ENCODE results near the gene C11orf86. TPM values are rescaled to one million over a fixed set of nuclear protein-coding genes. Genes with fewer than 3 reads are reported as not detected.

The C11orf86 gene
- total RNA-seq, 1 experiment from 2014 or later, result 0.25 TPM

GRCh38 chr11:66953081-66953833 lies 21.8 kb upstream of the C11orf86 start:
- POLR2A ChIA-PET, result no interaction called here

More at GRCh38 chr11:66953081-66953833, 21.8 kb upstream of the C11orf86 start:
- H3K27me3 ChIP-seq (ENCODE audit: insufficient read depth, low read length), result no peaks in the 10 kb centered on the region
- H4K20me1 ChIP-seq (ENCODE audit: insufficient read depth), result no peaks in the 10 kb centered on the region
- peaks cover 42 to 48% of the 10 kb centered on the region in 2 experiments for H3K4me1 ChIP-seq (ENCODE audit: control insufficient read depth in 1 of 2, insufficient read depth in 2 of 2, low read length in 2 of 2)
- intact Hi-C loops (cut with micrococcal nuclease), result loop anchor here (10.0 kb wide), 1 partner anchor 68 kb away; no protein-coding TSS in a partner anchor
- no peaks in the 10 kb centered on the region for H3K79me2 ChIP-seq (ENCODE audit: insufficient read depth, low read length)
- no peaks in the 10 kb centered on the region for H3K9me3 ChIP-seq (ENCODE audit: control insufficient read depth in 1 of 2, insufficient read depth in 1 of 2, low read depth in 1 of 2, low read length in 2 of 2)
- no peak overlapping the region for H3K4me3 ChIP-seq (replicated peaks in 1 of 2; ENCODE audit: low read depth in 1 of 2, low read length in 2 of 2)
- ATAC-seq, result no peak
- no peak overlapping the region for H2AFZ ChIP-seq (ENCODE audit: low read depth, low read length, poor library complexity, severe bottlenecking)
- BruUV-seq (replicated peaks), result no TSS peak
- no peak for DNase-seq (ENCODE audit: low read depth, low spot score)
- TF ChIP-seq CTCF (IDR thresholded peaks at IDR 0.05 in 2 of 3, conservative IDR thresholded peaks at IDR 0.05 in 1 of 3; ENCODE audit: borderline replicate concordance in 1 of 3, insufficient read depth in 1 of 3, low read depth in 2 of 3, low read length in 2 of 3) (no peak), ZBTB33 (IDR thresholded peaks at IDR 0.05; ENCODE audit: extremely low read depth, insufficient replicate concordance, low read length) (no peak), ATF3 (IDR thresholded peaks at IDR 0.05) (no peak), CEBPB (IDR thresholded peaks at IDR 0.05; ENCODE audit: low read depth) (no peak), POLR2A (IDR thresholded peaks at IDR 0.05; ENCODE audit: borderline replicate concordance, extremely low read depth, insufficient read depth, insufficient read length) (no peak)
- H3K9me2 ChIP-seq (ENCODE audit: insufficient read depth), result no peaks in the 10 kb centered on the region
- no peak overlapping the region for H3K9ac ChIP-seq (ENCODE audit: low read length)
- H3K36me3 ChIP-seq (ENCODE audit: control insufficient read depth in 1 of 2, insufficient read depth in 2 of 2, low read length in 2 of 2), result no peaks in the 10 kb centered on the region
- ChIA-PET RAD21 (ENCODE audit: low non-redundant PET in 1 of 2, low total read pairs in 2 of 2, uncharacterized antibody in 2 of 2, unreplicated experiment in 2 of 2) (no interaction called here), CTCF (no interaction called here)
- H3K27ac ChIP-seq (ENCODE audit: low read depth, low read length), result no peak overlapping the region
- no peak overlapping the region for H3K4me2 ChIP-seq (ENCODE audit: low read length)
